IMR-90 (cell line): Measurements from ENCODE around the gene NLGN1. TPM values are rescaled to one million over a fixed set of nuclear protein-coding genes. Genes with fewer than 3 reads are reported as not detected.

Source experiments
- ATAC-seq: fragments of 200-7000 bp; cut with Tn5 transposase; 2 replicates; pipeline ENCODE4 v1.9.1; 2020; ENCODE audit warnings: low read depth, mild to moderate bottlenecking, moderate library complexity
- BruUV-seq: library from RNA; stranded (reverse); fragments of 400-500 nt; replicated peaks from 2 replicates; lab custom pipeline; 2021; lab: Mats Ljungman, UMichigan
- CTCF ChIA-PET: fragments of 300-600 bp; formaldehyde crosslinking; extraction: SDS; loops from one replicate; lab custom pipeline; 2021; ENCODE audit warnings: antibody characterized with exemption; lab: Yijun Ruan, JAX
- POLR2A ChIA-PET: fragments of 300-600 bp; sonication (Branson Sonifier 250); formaldehyde crosslinking; loops from one replicate; lab custom pipeline; 2022; ENCODE audit warnings: antibody characterized with exemption; ENCODE audit not compliant: unreplicated experiment; lab: Charles Lee
- DNase-seq: peaks from one replicate; pipeline ENCODE4 v3.0.0; 2013
- H2AFZ ChIP-seq: replicated peaks from 2 replicates; pipeline ENCODE3; 2013; ENCODE audit warnings: low read length, mild to moderate bottlenecking; ENCODE audit not compliant: poor library complexity
- H2AK5ac ChIP-seq: 2 replicates; pipeline ENCODE4 v1.6.1; 2013; ENCODE audit warnings: low read depth, low read length, inconsistent platforms
- H2AK9ac ChIP-seq: replicated peaks from 2 replicates; pipeline ENCODE3; 2013; ENCODE audit warnings: mild to moderate bottlenecking, low read depth, low read length, moderate library complexity; ENCODE audit not compliant: poor library complexity
- H2BK120ac ChIP-seq: 2 replicates; pipeline ENCODE4 v1.6.1; 2013; ENCODE audit warnings: low read depth, low read length, inconsistent platforms
- H2BK15ac ChIP-seq: 3 replicates; pipeline ENCODE4 v1.6.1; 2013; ENCODE audit warnings: low read depth, low read length, inconsistent platforms
- H2BK20ac ChIP-seq: 2 replicates; pipeline ENCODE4 v1.6.1; 2013; ENCODE audit warnings: low read depth, mild to moderate bottlenecking, inconsistent platforms, low read length, moderate library complexity
- H2BK5ac ChIP-seq: 2 replicates; pipeline ENCODE4 v1.6.1; 2013; ENCODE audit warnings: mild to moderate bottlenecking, low read depth, low read length, inconsistent platforms; ENCODE audit not compliant: poor library complexity, severe bottlenecking
- H3K14ac ChIP-seq: replicated peaks from 2 replicates; pipeline ENCODE4 v1.6.1; 2013; ENCODE audit warnings: low read depth, low read length, inconsistent platforms
- H3K18ac ChIP-seq: 2 replicates; pipeline ENCODE4 v1.6.1; 2013; ENCODE audit warnings: low read depth, low read length, control low read depth
- H3K23ac ChIP-seq: 2 replicates; pipeline ENCODE4 v1.6.1; 2013; ENCODE audit warnings: low read depth, low read length, inconsistent platforms
- H3K27ac ChIP-seq: 2 replicates; pipeline ENCODE4 v1.5.1; 2013; ENCODE audit warnings: mild to moderate bottlenecking, control low read depth, low read length; ENCODE audit not compliant: insufficient read depth
- H3K27me3 ChIP-seq: 2 replicates; pipeline ENCODE4 v1.6.1; 2013; ENCODE audit warnings: low read length; ENCODE audit not compliant: control insufficient read depth, insufficient read depth
- H3K36me3 ChIP-seq: 2 replicates; pipeline ENCODE4 v1.6.1; 2013; ENCODE audit warnings: low read length, mixed read lengths; ENCODE audit not compliant: control insufficient read depth, insufficient read depth
- H3K4ac ChIP-seq: 2 replicates; pipeline ENCODE4 v1.6.1; 2013; ENCODE audit warnings: low read depth, low read length, inconsistent platforms
- H3K4me1 ChIP-seq: 2 replicates; pipeline ENCODE4 v1.6.1; 2013; ENCODE audit warnings: low read length, mixed read lengths; ENCODE audit not compliant: control insufficient read depth, insufficient read depth
- H3K4me2 ChIP-seq: 2 replicates; pipeline ENCODE4 v1.6.1; 2013; ENCODE audit warnings: low read depth, mild to moderate bottlenecking, control low read depth, low read length, moderate library complexity
- H3K4me3 ChIP-seq: 2 replicates; pipeline ENCODE4 v1.5.1; 2013; ENCODE audit warnings: low read depth, mild to moderate bottlenecking, control low read depth, low read length, moderate library complexity; ENCODE audit not compliant: insufficient read depth
- H3K56ac ChIP-seq: 2 replicates; pipeline ENCODE4 v1.6.1; 2013; ENCODE audit warnings: low read length, inconsistent platforms; ENCODE audit not compliant: insufficient read depth; ENCODE audit errors: extremely low read depth
- H3K79me1 ChIP-seq, 2 experiments: 2 replicates each; pipeline ENCODE4 v1.6.1; 2013; ENCODE audit warnings: low read length in 2 of 2, inconsistent platforms in 1 of 2, low read depth in 1 of 2
- H3K9ac ChIP-seq: 2 replicates; pipeline ENCODE4 v1.6.1; 2013; ENCODE audit warnings: low read depth, low read length, control low read depth
- H3K9me1 ChIP-seq: 2 replicates; pipeline ENCODE4 v1.6.1; 2013; ENCODE audit warnings: low read length, inconsistent platforms; ENCODE audit not compliant: insufficient read depth
- H3K9me3 ChIP-seq: 2 replicates; pipeline ENCODE4 v1.6.1; 2013; ENCODE audit warnings: low read length; ENCODE audit not compliant: control insufficient read depth, insufficient read depth
- H4K20me1 ChIP-seq: 2 replicates; pipeline ENCODE4 v1.6.1; 2013; ENCODE audit warnings: low read length, inconsistent platforms; ENCODE audit not compliant: insufficient read depth
- H4K5ac ChIP-seq: 2 replicates; pipeline ENCODE4 v1.6.1; 2013; ENCODE audit warnings: mild to moderate bottlenecking, low read depth, low read length, control low read depth
- H4K8ac ChIP-seq, 2 experiments: 2 replicates each; pipeline ENCODE4 v1.6.1; 2013; ENCODE audit warnings: low read depth in 2 of 2, low read length in 2 of 2, control low read depth in 1 of 2, inconsistent platforms in 1 of 2
- H4K91ac ChIP-seq: 2 replicates; pipeline ENCODE4 v1.6.1; 2013; ENCODE audit warnings: low read depth, low read length, inconsistent platforms; ENCODE audit not compliant: insufficient read depth
- BHLHE40 ChIP-seq: fragments of 150-350 bp; IDR thresholded peaks from 2 replicates; pipeline ENCODE4 v1.6.1; 2016; ENCODE audit warnings: mild to moderate bottlenecking, low read depth, low read length
- CHD1 ChIP-seq: IDR thresholded peaks from 2 replicates; pipeline ENCODE4 v1.6.1; 2012; ENCODE audit warnings: low read depth, low read length, improper control_type of control experiment
- CTCF ChIP-seq: conservative IDR thresholded peaks from 2 replicates; pipeline ENCODE4 v1.5.1; 2012; ENCODE audit warnings: mild to moderate bottlenecking, low read depth, low read length, improper control_type of control experiment
- MAFK ChIP-seq: IDR thresholded peaks from 2 replicates; pipeline ENCODE4 v1.6.1; 2012; ENCODE audit warnings: low read depth, low read length, improper control_type of control experiment
- MXI1 ChIP-seq: IDR thresholded peaks from 2 replicates; pipeline ENCODE4 v1.6.1; 2012; ENCODE audit warnings: low read depth, mild to moderate bottlenecking, low read length, moderate library complexity, borderline replicate concordance
- POLR2A ChIP-seq: IDR thresholded peaks from 2 replicates; pipeline ENCODE4 v1.6.1; 2012; ENCODE audit warnings: mild to moderate bottlenecking, low read depth, low read length
- RAD21 ChIP-seq: IDR thresholded peaks from 2 replicates; pipeline ENCODE4 v1.6.1; 2012; ENCODE audit warnings: low read length, improper control_type of control experiment
- RCOR1 ChIP-seq: IDR thresholded peaks from 2 replicates; pipeline ENCODE4 v1.6.1; 2012; ENCODE audit warnings: mild to moderate bottlenecking, low read length, improper control_type of control experiment; ENCODE audit not compliant: insufficient replicate concordance
- RFX5 ChIP-seq: IDR thresholded peaks from 2 replicates; pipeline ENCODE4 v1.8.0; 2012; ENCODE audit warnings: low read depth, mild to moderate bottlenecking, low read length, moderate library complexity
- SMC3 ChIP-seq: fragments of 150-350 bp; IDR thresholded peaks from 2 replicates; pipeline ENCODE4 v1.6.1; 2016; ENCODE audit warnings: low read depth, mild to moderate bottlenecking, antibody characterized with exemption, low read length, moderate library complexity
- WGBS, 2 experiments: methylation state at CpG; one replicate each; pipeline versions ENCODE4 v1.1.5 to v1.1.7; 2013; ENCODE audit warnings: missing lambda C conversion rate in 2 of 2; ENCODE audit not compliant: insufficient read length in 1 of 2; ENCODE audit errors: extremely low coverage in 2 of 2; 5-methylcytosine and 5-hydroxymethylcytosine counted together
- dilution Hi-C: fragments of 300-500 bp; cut with HindIII; formaldehyde crosslinking; loops from one replicate; pipeline ENCODE4 v1.14.3; 2018; ENCODE audit warnings: low sequenced_read_pairs; ENCODE audit not compliant: unreplicated experiment
- in situ Hi-C: fragments of 300-500 bp; cut with MboI; formaldehyde crosslinking; loops from 3 replicates; pipeline ENCODE4 v1.14.3; 2019; ENCODE audit warnings: low sequenced_read_pairs, inconsistent platforms, mixed read lengths
- intact Hi-C: fragments of 100-400 bp; cut with micrococcal nuclease; formaldehyde crosslinking; loops from 2 replicates; pipeline ENCODE4 v1.10.0; 2022
- polyA plus RNA-seq, 3 experiments: library from polyadenylated mRNA; depleted of rRNA; stranded (reverse); fragments of >200 nt; gene quantifications; 2 replicates each; pipeline ENCODE4 v1.2.3, GENCODE V29; 2012; ENCODE audit warnings: low replicate concordance in 1 of 3
- total RNA-seq: library from RNA; depleted of rRNA; stranded (reverse); fragments of >200 nt; gene quantifications from 2 replicates; pipeline ENCODE4 v1.2.3, GENCODE V29; 2012
- TF ChIP-seq, protein P1 (sequence below): fragments of 150-350 bp; IDR thresholded peaks from 2 replicates; pipeline ENCODE4 v1.6.1; 2017; ENCODE audit warnings: mild to moderate bottlenecking, antibody characterized with exemption, low read length, low read depth
- TF ChIP-seq, protein P2 (sequence below): fragments of 150-350 bp; IDR thresholded peaks from 2 replicates; pipeline ENCODE4 v1.6.1; 2016; ENCODE audit warnings: low read depth, mild to moderate bottlenecking, low read length, moderate library complexity, borderline replicate concordance

The NLGN1 gene
- total and polyA plus RNA-seq, 2 of the 4 experiments (the other 2 are of a cell fraction) = 1.8 to 12.5 TPM

GRCh38 chr3:174191895-174192294 is 794.4 kb downstream of the NLGN1 start:
- Histone ChIP-seq H3K18ac (no peak overlapping the region), H3K79me1 (no peaks in the 10 kb centered on the region), H2BK120ac (no peak overlapping the region), H3K27ac (no peak overlapping the region), H2BK15ac (no peak overlapping the region), H3K27me3 (no peaks in the 10 kb centered on the region), H4K5ac (no peak overlapping the region), H3K56ac (no peak overlapping the region), H4K91ac (no peak overlapping the region), H2AK5ac (no peak overlapping the region), H3K9me3 (no peaks in the 10 kb centered on the region), H3K4me2 (no peak overlapping the region), H3K36me3 (no peaks in the 10 kb centered on the region), H3K14ac (no peak overlapping the region), H3K4me1 (peaks cover 4% of the 10 kb centered on the region), H4K8ac (no peak overlapping the region), H2BK5ac (no peak overlapping the region), H2AK9ac (no peak overlapping the region), H2BK20ac (no peak overlapping the region), H3K9me1 (no peaks in the 10 kb centered on the region), H3K9ac (no peak overlapping the region), H2AFZ (no peak overlapping the region), H3K4ac (no peak overlapping the region), H3K4me3 (no peak overlapping the region), H4K20me1 (no peaks in the 10 kb centered on the region), H3K23ac (no peak overlapping the region)
- ChIA-PET CTCF (interaction anchor here (0.6 kb wide), 1 partner anchor 668 kb away, joined by 7 read pairs; no protein-coding TSS in a partner anchor), POLR2A (no interaction called here)
- in situ Hi-C loops = no loop called here
- dilution Hi-C loops = no loop called here
- DNase-seq = no peak
- no TSS peak for BruUV-seq
- ATAC-seq = no peak
- intact Hi-C loops = loop anchor here (10.0 kb wide), 1 partner anchor 607 kb away; no protein-coding TSS in a partner anchor
- WGBS, 2 experiments = no CpG with 5 or more reads among the region's 2 CpGs
- TF ChIP-seq, protein P1, sequence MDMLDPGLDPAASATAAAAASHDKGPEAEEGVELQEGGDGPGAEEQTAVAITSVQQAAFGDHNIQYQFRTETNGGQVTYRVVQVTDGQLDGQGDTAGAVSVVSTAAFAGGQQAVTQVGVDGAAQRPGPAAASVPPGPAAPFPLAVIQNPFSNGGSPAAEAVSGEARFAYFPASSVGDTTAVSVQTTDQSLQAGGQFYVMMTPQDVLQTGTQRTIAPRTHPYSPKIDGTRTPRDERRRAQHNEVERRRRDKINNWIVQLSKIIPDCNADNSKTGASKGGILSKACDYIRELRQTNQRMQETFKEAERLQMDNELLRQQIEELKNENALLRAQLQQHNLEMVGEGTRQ = no peak
- TF ChIP-seq MXI1 = no peak
- no peak for TF ChIP-seq BHLHE40
- TF ChIP-seq RCOR1 = no peak
- no peak for TF ChIP-seq RFX5
- TF ChIP-seq CTCF = no peak
- no peak for TF ChIP-seq SMC3
- TF ChIP-seq, protein P2, sequence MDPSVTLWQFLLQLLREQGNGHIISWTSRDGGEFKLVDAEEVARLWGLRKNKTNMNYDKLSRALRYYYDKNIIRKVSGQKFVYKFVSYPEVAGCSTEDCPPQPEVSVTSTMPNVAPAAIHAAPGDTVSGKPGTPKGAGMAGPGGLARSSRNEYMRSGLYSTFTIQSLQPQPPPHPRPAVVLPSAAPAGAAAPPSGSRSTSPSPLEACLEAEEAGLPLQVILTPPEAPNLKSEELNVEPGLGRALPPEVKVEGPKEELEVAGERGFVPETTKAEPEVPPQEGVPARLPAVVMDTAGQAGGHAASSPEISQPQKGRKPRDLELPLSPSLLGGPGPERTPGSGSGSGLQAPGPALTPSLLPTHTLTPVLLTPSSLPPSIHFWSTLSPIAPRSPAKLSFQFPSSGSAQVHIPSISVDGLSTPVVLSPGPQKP = no peak
- TF ChIP-seq CHD1 = no peak
- no peak for TF ChIP-seq POLR2A
- no peak for TF ChIP-seq RAD21
- TF ChIP-seq MAFK = no peak
